HG03064 (cell line): ENCODE data around the gene LRRC42.
A peak's percentile ranks its signal among the peaks of the same experiment; 100 is the strongest.

Experiments
- ATAC-seq: cut with Tn5 transposase; IDR thresholded peaks from one replicate; pipeline ENCODE4 v1.9.1; 2021; ENCODE audit warnings: low read depth; ENCODE audit not compliant: unreplicated experiment

Gene LRRC42

GRCh38 chr1:53942127-53942957 is 3.8 kb upstream of the LRRC42 start:
- no peak for ATAC-seq

DNA sequence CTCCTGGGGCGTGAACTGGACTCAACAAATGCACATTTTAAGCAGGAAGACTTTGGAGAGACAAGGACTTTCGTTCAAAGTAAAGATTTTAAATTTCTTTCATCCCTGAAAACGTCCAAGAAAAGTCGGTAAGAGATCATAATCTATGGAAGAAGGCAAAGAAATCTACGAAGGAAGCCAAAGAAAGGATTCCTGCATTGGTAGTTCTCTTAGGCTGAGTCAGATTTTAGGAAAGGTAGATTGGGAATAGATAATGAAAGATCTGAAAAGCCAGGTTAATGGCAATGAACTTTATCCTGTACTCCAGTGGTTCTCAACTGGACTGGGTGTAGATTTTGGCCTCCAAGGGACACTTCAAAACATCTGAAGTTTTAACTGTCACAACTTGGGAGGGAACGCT is 3.1 kb upstream of the LRRC42 start:
- ATAC-seq = no peak

GRCh38 chr1:53943490-53944043 is 2.6 kb upstream of the LRRC42 start:
- no peak for ATAC-seq

- ATAC-seq = no peak
Measured at GRCh38 chr1:53944469-53945182, 1.5 kb upstream of the LRRC42 start.

GRCh38 chr1:53945183-53945432 is 1.0 kb upstream of the LRRC42 start:
- ATAC-seq = no peak

DNA sequence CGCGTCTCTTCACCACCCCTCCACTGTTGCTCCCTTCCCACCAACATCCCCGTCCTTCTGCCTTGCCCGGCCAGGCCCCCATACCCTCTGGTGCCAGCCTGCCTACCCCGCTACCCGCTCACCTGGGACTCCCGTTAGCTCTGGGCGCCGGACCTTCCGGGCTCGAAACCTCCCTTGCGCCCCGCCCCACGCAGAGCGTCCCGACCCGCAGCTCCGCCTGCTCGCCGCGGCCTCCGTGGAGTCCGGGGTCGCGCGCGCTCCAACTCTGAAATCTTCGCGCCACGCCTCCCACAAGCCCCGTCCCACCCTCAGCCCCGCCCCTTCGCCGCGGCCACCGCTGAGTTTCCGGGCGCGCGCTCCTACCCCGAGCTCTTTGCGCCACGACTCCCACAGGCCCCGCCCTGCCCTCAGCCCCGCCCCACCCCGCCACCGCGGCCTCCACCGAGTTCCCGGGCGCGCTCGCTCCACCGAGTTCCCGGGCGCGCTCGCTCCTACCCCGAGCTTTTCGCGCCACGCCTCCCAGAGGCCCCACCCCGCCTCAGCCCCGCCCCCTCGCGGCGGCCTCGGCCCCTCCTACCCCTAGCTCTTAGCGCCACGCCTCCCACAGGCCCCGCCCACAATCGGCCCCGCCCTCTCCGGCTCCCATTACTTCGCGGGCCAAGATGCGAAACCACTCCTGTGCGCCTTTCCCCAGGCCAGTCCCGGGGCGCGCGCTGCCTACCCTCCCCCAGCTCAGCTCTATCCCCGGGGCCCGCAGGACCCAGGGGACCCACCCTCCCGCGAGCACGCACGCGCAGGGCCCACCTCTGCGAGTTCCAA is 508 bp upstream of the LRRC42 start, which contains the start of gene IFT25:
IFT25 (minus strand) TSS at position 267 of the 819 bp plus-strand sequence. CDS start 5,617 bp downstream, outside the sequence.
- peak; percentile 72 for ATAC-seq

- no peak for ATAC-seq
Measured at GRCh38 chr1:53947172-53947907, 1.2 kb downstream of the LRRC42 start.

- ATAC-seq = no peak
Measured at GRCh38 chr1:53948291-53948690, 2.1 kb downstream of the LRRC42 start.

DNA sequence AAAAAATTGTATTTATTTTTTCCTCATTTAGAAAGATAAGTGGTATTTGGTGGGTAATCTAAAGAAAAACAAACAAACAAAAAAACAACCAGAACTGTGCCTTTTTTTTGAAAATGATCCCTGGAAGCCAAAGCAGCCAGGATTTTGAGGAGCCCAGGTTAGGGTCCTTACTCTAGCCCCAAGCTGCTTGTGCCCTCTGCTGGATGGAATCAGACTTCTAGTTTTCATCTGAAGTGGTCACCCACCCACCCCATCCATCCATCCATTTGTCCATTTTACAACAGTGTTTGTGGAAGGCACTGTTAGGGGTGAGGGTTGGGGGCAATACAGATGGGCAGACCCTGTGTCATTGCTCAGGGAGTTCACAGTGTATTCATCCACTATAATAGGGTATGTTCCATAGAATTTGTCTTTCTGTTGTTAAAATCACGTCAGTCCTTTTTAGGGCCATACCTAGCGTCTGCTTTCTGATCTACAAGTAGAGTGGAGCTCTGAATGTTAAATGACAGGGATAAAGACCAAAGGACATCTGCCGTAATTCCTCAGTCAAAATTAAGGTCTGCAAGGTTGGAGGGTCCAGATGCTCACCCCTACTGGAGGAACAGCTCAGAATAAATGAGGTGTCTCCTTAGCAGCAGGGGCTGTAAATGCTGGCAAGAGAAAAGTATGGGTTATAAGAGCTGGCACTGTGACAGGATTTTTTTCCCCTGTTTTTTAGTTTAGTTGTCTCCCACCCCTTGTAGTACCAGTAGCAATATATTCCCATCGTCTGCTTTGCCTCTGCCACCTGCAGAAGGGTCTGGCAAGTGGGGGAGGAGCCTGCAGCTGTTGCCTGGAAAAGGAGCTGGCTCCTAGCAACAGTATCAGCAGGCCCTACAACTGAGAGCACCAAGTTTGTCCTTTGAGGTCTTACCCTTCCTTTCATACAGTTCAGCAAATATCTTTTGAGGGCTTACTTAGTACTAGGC is 3.2 kb downstream of the LRRC42 start:
- ATAC-seq = no peak

DNA sequence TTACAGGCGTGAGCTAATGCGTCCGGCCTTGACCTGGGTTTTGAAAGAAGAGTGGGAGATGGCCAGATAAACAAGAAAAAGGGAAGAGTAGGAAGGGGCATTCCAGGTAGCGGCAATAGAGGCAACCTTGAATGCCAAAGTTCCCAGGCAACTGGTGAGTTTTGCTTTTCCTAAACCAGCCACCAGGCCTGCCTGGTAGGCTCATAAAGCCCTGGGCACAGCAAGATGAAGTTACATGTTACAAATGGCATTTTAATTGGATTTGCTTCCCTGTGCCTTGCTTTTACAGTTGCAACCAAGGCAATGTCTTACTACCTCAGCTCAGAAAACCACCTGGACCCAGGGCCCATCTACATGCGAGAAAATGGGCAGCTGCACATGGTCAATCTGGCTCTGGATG is 5.5 kb downstream of the LRRC42 start:
- no peak for ATAC-seq

DNA sequence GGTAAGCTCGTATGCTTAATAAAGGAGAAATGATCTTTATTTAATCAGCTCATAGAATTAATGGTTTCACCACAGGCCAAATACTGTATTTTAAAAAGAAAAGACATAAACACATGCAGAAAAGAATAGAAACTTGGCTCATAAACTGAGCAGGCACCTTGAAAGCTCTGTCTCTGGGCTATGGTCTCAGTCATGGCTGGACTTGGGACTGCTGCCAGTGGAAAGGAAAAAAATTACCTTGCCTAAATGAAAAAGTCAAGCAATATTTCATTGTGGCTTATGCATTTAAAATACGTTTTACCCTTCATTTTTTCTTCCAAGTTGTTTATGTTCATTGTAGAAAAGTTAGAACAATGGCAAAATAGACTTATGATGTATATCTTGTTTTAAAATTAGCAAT is 8.0 kb downstream of the LRRC42 start:
- no peak for ATAC-seq

DNA sequence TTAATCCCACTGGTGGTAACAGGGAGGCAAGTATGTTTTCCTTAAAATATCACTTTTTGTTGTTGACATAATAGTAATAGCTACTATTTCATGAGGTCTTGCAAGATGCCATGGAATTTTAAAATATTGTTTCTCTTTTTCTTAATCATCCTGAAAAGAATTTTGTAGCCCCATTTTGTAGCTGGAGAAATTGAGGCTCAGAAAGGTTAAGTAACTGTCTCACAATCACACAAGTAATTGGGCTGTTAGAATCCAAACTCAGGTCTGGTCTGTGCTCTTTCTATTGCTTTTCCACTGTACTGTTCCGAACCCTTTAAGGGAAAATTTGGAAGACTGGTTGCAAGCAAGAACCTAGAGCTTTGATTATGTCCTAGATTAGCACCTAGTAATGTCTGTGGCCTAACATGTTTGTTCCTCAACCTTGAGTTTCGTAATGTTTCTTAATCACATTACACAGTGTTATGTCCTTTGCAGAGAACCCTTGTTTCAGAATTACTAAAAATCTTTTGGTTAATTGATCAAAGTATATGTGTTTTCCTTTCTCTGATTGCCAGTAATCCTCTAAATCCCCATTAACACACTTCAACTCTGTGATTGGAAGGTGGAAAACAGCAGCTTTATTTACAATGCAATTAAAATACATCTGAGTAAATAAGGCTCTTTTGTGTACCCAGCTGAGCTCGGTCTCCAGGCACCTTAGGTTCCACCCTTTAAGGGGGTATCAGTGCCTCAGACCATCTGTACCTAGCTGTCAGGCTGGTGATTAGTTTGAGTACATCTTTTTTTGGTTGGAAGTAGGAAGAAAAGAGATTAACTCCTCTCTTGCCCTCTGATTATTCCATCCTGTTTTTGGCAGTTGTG is 10.4 kb downstream of the LRRC42 start:
- ATAC-seq = no peak

DNA sequence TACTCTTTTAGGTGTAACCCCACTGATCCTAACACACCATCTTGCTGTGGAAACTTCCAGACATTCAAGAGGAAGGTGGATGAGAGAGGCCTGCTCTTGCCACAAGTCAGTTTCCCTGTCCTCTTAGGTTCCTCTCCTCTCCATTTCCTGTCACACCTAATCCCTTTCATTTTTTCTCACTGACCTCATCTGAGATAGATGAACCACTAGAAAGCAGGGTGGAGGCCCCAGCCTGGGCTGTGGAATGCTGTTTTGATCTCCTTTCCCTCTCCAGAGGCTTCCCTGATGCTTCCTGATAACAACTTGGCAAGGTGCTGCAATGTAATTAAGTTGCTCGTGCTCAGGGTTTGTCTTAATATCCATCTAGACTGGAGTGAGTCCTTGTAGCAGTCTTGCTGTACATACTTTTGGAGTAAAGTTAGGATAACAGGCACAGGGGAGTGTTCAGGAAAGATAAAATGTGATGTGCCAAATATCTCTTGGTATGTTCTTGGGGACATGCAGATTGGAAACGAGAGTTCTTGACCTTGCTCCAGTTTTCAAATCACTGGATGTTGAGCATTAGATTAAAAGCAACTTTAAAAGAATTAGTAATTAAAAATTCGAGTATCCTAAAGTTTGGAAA is 11.2 kb downstream of the LRRC42 start:
- ATAC-seq = no peak

DNA sequence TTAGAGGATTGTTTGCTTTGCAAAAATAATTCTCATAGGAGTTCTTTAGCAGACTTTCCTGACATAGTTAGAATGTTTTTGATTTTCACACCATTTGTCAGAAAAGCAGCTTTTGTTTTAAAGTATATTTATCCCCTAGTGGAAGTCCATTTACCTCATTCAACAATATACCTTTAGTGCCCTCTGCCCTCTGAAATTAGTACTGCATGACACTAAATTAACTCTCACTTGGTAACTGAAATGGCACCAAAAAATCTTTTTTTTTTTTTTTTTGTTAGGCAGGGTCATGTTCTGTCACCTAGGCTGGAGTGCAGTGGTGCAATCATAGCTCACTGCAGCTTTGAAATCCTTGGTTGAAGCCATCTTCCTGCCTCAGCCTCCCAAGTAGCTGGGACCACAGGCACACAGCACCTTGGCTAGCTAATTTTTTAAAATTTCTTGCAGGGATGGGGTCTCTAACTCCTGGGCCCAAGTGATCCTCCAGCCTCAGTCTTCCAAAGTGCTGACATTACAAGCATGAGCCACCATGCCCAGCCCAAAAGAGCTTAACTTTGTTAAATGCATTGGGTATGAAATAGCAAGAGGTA is 13.6 kb downstream of the LRRC42 start:
- ATAC-seq = no peak

DNA sequence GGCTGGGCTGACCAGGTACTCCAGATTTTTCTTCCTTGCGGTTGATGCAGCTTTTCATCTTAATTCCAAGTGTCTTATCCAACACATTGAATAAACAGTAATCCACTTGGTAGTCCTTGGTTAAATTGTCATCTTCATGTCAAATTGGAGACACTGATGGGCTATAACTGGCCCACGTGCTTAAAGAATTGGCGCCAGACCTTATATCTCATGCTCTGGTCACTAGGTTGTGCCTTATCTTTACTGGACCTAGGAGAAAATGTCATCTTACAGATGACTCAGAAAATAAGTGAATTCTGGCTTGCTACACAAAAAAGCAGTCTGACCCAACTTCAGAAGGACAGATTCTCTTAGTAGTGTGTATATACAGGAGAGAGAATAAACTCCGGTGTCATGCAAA is 16.2 kb downstream of the LRRC42 start:
- no peak for ATAC-seq

GRCh38 chr1:53963460-53963859 is 17.3 kb downstream of the LRRC42 start:
- no peak for ATAC-seq

- no peak for ATAC-seq
Measured at GRCh38 chr1:53964109-53964508, 18.0 kb downstream of the LRRC42 start.
